HG02943 (cell line): Measurements from ENCODE around the gene MTAP.

Source experiments
- ATAC-seq: cut with Tn5 transposase; IDR thresholded peaks from one replicate; pipeline ENCODE4 v1.9.1; 2021; ENCODE audit warnings: mild to moderate bottlenecking, low read depth, moderate library complexity; ENCODE audit not compliant: unreplicated experiment

Gene MTAP

DNA sequence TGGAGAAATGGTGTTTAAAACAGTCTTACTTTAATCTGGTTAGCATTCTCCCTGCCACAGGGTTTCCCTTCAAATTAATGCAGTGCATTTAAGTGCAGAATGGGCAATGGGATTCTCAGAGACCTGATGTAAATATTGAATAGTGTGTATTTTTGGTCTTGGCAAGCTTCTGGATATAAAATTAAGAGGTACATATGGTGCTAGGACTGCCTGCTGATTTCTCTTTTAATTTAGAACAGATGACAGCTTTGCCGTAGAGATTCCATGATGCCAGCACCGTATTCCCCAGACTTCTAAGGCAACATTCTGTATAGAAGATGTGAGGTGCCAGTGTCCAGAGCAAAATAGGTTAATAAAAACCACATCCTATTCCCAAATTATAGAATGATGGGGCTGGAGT is 1.9 kb downstream of the MTAP start:
- no peak for ATAC-seq

DNA sequence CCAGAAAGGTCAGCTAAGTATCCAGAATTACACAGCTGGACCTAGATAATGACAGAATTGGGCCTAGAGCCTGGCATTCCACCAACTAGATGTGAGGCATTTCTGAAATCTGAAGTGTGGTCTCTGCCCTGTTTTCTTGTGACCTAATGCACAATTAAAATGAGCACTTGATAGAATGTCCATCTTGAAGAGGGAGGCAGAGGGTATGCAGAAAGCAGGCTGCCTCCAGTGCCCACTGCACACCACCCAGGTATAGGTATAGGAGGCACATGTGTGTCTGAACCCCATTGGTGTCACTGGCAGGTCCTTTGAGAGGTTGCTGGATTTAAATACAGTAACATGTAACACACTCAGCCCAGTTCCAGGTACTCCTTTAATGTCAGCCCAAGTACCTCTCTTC is 2.4 kb downstream of the MTAP start:
- ATAC-seq: no peak

DNA sequence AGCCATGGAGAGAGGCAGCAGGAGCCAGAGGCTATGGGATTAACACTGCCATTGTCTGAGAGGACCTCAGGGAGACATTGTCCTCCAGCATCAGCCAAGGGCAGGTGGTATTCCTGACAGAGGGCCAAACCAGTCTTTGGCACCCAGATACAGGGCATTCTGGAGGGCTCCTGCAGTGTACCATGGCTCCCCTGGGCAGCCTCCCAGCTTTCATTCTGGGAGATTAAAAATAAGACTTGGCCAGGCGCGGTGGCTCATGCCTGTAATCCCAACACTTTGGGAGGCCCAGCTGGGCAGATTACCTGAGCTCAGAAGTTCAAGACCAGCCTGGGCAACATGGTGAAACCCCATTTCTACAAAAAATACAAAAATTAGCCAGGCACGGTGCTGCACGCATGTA is 4.2 kb downstream of the MTAP start:
- no peak for ATAC-seq

DNA sequence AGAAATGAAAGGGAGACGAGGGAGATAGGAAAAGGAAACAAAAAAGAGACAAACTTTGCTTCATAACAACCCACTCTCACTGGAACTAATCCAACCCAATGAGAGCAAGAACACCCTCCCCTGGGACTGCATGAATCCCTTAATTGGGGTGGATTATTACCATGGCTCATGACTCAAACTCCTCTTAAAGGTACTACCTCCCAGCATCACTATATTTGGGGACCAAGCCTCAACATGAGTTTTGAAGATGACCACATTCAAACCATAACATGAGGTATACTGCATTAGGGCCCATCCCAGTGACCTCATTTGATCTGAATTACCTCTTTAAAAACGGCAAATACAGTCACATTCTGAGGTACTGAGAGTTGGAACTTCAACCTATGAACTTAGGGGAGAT is 8.0 kb downstream of the MTAP start:
- no peak for ATAC-seq

DNA sequence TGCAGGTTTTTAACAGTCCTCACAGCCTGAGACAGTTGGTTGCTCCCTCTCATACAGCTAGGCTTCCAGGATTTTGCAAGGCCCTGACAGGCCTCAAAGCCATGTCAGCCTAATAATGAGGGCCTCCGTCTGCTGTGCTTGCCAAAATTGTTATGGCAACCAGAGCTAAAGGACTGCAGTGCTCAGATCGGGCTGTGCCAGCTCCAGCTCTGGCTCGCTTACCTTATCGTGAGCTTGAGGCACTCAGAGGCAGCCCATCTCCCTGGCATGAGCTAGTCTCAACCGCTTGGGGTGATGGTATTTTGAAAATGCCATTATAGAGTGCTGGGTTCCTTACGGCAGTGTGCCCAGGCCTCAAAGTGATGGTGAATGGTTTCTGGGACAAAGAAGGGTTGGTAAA is 8.4 kb downstream of the MTAP start:
- no peak for ATAC-seq

DNA sequence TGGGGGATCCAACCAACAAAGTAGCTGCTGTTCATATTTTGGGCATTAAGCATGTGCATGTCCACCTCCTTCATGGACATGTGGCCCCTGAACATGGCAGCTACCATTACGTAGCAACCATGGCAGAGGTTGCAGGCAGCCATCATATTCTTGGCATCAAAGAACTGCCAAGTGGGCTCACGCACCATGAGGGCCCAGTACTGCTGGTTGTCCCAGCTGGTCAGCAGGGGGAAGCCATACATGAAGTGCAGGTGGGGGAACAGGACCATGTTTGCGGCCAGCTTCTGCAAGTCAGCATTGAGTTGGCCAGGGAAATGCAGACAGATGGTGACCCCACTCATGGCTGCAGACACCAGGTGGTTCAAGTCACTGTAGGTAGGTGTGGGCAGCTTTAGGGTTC is 9.5 kb downstream of the MTAP start:
- no peak for ATAC-seq

DNA sequence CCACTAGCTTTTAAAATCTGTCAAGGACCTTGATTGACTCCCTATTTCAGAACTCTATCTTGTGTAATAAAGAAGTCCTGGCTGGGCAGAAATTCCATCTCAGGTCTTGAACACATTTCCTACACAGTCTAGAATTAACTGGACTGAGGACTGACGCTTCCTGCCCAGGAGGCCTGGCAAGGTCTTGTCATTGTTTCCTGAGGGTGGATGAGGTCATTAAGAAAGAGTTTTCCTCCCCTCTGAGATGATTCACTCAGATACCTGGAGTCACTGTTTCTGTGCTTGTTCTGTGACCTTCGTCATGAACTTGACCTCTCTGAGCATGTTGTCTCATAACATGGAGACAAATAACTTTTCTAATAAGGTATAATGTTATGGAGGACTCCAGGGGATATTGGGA is 10.0 kb downstream of the MTAP start:
- ATAC-seq: no peak

DNA sequence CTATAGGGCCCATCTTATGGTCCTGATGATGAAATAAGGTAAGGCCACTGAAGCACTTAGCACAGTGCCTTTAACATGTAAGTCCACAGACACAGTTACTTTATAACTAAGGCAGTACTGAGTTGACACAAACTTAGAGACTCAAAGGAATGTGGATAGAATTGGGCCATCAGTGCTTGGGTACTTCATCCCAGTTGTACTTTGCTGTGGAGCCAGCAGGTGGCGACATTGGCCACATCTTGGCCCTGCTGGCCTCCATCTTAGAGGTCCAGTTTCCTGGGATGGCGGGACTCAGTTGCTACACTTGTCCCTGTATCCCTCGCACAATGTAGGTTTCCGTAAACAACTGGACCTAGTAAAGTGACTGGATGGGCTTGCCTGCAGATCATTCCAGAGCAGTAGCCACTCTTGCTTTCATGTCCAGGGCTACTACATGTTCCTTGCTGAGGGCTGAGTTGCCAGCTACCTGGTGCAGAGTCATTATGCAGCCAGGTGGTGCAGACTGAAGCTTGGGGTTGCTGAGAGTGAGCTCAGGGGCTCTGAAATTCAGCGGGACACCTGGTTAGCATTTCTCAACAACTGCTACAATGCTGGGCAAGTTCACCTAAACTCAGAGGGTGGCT is 10.6 kb downstream of the MTAP start:
- peak; percentile 71 for ATAC-seq

DNA sequence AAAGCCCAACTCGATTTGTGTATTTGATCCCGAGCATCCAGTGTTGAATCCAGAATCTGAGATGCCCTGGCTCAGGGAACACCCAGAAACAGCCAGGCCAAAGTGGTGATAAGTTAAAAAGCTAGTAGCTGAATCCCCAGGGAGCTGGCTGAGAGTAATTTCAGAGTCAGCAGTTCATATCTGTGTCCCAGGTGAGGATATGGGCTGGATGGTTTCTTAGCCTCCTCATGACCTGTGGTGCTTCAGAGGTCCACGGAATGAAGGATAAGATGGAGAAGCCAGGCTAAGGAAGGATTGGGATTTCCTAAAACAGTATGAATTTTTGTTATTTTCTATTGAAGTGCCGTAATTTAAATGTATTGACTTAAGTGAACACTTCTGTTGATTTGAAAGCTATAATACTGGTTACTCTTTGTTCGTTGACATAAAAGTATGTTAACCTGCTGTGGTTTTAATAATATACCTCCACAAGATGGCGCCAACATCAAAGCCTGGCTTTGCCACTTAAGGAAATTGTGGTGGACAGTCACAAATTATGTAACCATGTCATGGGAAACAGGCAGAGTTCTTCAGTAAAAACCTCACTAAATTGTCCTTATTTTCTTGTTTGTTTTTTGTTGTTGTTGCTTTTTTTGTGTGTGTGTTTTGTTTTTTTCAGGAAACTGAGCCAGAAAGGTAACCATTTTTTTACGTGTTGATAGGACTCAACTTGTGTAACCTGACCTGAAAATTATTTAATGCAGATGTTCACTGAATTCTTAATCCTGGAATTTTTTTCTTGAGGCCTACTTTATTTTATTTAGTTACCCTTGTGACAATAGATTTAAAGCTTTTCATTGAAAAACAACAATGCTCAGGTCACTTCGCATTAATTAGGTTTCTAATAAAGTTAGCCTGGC is 11.4 kb downstream of the MTAP start:
- ATAC-seq: peak; percentile 75

DNA sequence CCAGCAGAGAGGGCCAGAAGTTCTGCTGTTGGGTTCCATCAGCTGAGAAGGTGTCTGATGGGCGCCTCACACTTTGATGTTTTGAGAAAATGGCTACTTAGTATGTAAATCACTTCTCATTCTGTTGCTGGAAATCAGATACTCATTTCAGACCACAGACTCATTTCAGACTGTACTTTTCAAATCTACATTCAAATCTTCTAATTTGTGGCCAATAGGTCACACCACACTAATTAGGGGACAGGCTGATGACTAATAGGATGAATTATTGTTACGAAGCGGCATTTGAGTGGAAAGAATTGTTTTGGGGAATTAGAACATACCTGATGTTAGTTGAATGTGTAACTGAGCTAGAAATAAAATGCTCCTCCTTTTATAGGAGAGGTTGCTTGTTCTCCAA is 13.2 kb downstream of the MTAP start:
- ATAC-seq: no peak

DNA sequence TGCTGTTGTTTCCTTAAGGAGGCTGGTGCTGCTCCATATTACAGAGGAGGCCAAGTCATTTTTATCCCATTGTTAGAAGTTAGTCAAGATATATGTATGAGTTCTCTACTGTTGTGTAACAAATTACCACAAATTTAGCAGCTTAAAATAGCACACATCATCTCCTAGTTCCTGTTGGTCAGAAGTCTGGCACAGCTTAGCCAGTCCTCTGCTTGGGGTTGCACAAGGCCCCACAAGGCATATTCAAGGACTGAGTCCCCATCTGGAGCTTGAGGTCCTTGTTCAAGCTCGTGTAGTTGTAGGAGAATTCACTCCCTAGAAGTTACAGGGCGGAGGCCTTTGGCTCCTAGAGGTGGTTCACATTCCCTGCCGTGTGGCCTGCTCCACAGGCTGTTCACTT is 14.7 kb downstream of the MTAP start:
- no peak for ATAC-seq

DNA sequence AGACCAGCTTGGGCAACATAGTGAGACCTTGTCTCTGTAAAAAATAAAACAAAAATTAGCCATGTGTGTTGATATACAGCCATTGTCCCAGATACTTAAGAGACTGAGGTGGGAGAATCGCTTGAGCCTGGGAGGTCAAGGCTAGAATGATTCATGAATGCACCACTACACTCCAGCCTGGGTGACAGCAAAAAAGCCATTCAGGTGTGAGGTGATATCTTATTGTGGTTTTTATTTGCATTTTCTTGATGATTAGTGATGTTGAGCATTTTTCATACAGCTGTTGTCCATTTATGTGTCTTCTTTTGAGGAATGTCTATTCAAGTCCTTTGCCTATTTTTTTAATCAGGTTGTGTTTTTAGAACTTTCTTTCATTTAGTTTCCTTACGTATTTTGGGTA is 23.2 kb downstream of the MTAP start:
- no peak for ATAC-seq

DNA sequence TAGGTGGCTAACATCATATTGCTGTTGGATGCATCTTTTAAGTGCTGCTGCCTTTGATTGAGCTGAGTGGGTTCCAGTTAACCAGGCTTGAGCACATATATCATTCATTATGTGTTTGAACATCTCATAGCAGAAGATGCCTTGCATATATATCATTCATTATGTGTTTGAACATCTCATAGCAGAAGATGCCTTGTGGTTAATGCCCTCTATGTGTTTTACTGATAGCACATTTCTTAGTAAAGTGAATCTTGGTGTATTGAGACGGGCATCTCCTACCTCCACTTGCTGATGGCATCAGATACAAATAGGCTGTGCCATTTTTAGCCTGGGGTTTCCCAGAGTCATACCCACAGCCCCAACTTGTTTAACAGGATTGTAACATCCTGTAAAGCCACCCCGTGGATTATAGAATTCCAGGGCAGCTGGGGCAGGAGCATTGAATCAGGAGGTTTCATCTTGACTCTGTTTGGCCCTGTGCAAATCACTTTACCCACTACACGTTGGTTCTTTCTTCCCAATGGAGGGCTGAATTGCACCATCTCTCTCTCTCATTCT is 26.5 kb downstream of the MTAP start:
- no peak for ATAC-seq

DNA sequence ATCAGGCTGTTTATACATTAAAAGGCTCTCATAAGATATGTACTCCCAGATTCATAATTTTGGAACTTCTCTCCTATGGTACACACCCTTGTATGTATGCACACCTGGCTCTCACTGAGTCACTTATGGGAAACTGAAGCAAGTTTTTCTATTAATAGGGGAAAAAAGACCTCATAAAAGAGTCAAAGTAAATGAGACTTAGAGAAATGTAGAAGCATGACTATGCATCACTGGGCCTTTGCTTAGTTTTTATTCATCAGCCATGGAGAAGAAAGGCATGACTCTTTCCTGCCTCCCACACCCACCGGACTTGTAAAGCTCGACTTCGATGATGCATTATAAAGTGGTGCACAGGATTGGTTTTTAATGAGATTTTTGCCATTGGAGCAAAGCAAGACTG is 28.2 kb downstream of the MTAP start:
- ATAC-seq: no peak

DNA sequence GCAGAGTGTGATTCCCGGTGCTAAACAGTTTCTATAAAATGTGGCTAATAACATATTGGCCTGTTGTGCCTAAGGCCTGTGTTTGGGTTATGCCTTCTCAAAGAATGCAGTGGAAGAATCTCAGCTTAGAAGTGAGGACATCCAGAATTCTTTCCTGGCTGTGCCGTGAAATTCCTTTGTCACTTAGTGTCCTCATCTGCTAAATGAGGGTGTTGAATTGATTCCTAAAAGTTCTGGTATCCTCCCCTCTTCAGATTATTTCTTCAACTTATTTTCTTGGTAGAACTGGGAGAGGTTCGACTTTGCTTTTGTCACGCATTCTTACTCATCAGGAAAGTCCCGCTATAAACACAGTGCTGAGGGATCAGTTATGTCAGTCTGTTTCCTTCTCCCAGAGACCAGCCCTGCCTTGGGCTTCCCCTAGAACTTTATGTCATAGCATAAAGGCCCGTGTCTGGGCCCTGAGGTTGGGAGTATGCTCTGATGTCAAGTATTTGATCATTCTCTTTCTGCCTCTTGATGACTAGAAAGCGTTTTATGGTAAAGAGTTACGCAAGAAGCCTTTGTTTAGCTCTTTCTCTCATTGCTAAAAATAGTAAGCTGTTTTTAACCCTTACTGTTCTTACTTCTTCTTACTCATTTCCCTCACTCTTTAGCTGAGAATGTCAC is 29.5 kb downstream of the MTAP start:
- ATAC-seq: peak; percentile 53

DNA sequence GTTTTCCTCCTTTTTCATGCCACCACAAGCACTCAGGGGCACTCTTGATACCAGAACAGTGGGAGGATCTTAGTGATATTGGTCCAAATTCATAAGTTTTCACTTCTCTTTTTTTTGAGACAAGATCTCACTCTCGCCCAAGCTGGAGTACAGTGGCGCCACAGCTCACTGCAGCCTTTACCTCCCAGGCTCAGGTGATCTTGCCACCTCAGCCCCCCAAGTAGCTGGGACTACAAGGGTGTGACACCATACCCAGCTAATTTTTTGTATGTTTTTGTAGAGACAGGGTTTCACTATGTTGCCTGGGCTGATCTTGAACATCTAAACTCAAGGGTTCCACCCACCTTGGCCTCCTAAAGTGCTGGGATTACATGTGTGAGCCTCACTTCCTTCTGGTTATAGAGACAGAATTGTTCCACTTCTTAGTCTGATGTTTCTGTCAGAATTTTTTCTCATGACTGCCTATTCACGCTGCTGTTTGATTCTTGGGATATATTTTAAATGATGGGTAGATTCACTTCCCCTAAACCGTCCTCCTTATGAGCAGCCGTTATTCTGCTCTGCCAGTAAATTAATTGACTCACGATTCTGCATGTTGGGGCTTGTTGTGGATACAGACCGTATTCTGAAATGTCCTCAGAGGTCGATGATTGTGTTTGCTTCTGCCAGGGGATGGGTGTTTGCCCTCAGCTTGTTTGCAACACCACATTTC is 30.8 kb downstream of the MTAP start:
- peak; percentile 82 for ATAC-seq

DNA sequence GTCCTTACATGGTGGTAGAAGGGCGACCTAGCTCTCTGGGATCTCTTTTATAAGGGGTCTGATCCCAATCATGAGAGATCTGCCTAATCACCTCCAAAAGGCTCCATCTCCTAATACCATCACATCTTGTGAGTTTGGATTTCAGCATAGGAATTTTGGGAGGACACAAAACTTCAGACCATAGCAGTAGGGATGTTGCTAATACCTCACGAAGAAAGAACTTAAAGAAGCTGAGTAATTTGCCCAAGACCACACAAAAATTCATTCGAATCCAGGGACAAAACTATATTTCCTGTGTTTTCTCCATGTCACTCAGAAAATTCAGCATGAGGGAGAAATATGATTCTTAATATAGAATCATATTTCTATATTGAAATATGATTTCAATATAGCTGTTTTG is 32.7 kb downstream of the MTAP start:
- ATAC-seq: no peak

DNA sequence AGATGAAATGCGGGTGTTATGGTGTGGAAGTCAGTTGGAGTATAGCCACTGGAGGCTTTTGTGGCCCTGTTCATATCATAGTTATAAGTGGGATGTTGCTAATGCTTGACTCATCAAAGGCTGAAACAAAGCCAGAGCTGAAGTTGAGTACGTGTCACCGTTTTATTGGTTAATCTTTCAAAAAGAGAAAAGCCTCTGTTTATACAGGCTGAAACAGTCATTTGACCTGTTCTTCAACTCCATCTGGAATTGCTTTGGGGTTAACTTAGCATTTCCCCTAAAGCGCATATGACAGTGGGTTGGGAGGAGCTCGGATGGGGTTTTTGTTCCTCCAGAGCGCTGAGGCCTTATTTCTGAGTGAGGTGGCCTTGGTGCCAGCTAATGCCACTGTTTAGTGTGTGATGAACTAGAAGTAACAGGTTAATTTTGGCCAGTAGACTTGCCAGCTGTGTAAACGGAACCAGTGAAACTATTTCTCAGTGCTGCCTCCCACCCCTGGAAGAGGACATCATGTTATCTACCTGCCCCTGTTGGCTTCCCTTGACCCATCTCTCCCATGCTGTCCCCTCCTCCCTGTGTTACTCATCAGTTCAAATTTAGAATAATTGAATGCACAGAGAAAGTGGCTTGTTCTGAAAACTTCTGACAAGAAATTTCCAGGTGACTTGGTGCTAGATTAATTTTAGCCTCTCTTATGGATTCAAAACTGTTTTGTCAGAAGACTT is 34.2 kb downstream of the MTAP start:
- no peak for ATAC-seq

DNA sequence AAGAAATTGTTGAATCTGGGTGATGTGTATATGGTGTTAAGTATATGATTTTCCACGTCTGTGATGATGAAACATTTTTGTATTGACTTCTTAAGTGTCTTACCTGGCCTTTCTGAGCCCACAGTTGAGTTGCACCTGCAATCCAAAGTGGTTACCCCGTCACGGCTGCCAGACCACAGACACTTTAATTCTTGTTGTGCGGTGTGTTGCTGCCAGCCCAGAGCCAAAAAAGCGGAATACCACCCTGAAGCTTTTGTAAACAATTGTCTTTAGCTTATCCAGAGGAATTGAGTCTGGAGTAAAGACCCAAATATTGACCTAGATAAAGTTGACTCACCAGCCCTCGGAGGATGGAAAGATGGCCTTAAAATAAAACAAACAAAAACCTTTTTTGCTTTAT is 35.1 kb downstream of the MTAP start:
- ATAC-seq: no peak

DNA sequence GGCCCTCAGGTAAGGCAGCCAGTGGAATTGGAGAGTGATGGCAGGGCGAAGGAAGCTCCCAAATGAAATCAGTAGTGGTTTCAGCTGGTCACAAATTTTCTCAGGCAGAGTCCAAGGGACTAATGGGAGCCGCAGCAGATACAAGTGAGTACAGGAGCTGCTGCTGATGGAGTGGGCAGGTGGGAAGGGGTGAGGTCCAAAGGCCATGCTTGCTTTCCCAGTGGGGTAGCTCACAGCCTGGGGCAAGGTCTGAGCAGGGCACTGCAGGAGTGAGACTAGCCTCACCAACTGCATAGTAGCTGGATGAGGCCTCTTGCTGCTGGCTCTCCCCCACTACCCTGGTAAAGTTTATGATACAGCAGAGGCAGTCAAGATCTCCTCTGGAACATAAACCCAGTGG is 38.2 kb downstream of the MTAP start:
- no peak for ATAC-seq
